CD4-positive, alpha-beta T cell (primary cell): ENCODE results near the gene KLHL3. TPM values are rescaled to one million over a fixed set of nuclear protein-coding genes. Genes with fewer than 3 reads are reported as not detected.

ENCODE experiments used
- ATAC-seq: fragments of 200-7000 bp; cut with Tn5 transposase; one replicate; pipeline ENCODE4 v1.10.0; 2022; ENCODE audit warnings: mild to moderate bottlenecking; ENCODE audit not compliant: poor library complexity
- CTCF ChIA-PET: fragments of 350-600 bp; sonication (Branson Sonifier 250); formaldehyde crosslinking; loops from one replicate; lab custom pipeline; 2021; ENCODE audit warnings: antibody characterized with exemption, inconsistent platforms; lab: Charles Lee
- POLR2A ChIA-PET: fragments of 350-600 bp; sonication (Branson Sonifier 250); formaldehyde crosslinking; loops from one replicate; lab custom pipeline; 2021; ENCODE audit warnings: antibody characterized with exemption, inconsistent platforms; lab: Charles Lee
- DNase-seq, 14 experiments: peaks; one replicate each; pipeline ENCODE4 v3.0.0-alpha.2; 2013 to 2020; ENCODE audit warnings: mixed read lengths in 2 of 14
- H3K27ac ChIP-seq, 2 donors: one replicate each; pipeline versions ENCODE4 v1.5.1 to v1.7.0; 2013; ENCODE audit warnings: low read length in 2 of 2, low read depth in 1 of 2, mild to moderate bottlenecking in 1 of 2
- H3K27me3 ChIP-seq, 2 experiments: 1 replicate in 1 of 2; 2 replicates in 1 of 2; pipeline versions ENCODE4 v1.6.1 to v1.7.0; 2013; ENCODE audit warnings: low read length in 2 of 2, control low read depth in 1 of 2, mild to moderate bottlenecking in 1 of 2, moderate library complexity in 1 of 2; ENCODE audit not compliant: insufficient read depth in 2 of 2, control insufficient read depth in 1 of 2
- H3K36me3 ChIP-seq: one replicate; pipeline ENCODE4 v1.6.1; 2013; ENCODE audit warnings: low read length, control low read depth; ENCODE audit not compliant: insufficient read depth
- H3K4me1 ChIP-seq: one replicate; pipeline ENCODE4 v1.6.1; 2013; ENCODE audit warnings: low read length, control low read depth; ENCODE audit not compliant: insufficient read depth
- H3K4me3 ChIP-seq: one replicate; pipeline ENCODE4 v1.5.1; 2013; ENCODE audit warnings: mild to moderate bottlenecking, low read length, moderate library complexity
- H3K9me3 ChIP-seq, 2 experiments: 1 replicate in 1 of 2; 2 replicates in 1 of 2; pipeline versions ENCODE4 v1.6.1 to v1.7.0; 2013; ENCODE audit warnings: low read length in 2 of 2, mild to moderate bottlenecking in 2 of 2, control low read depth in 1 of 2, moderate library complexity in 1 of 2; ENCODE audit not compliant: control insufficient read depth in 1 of 2, insufficient read depth in 1 of 2
- H3K27ac Mint-ChIP-seq: one replicate; pipeline ENCODE4 v1.8.0; 2020; ENCODE audit warnings: mixed read lengths
- H3K27me3 Mint-ChIP-seq: one replicate; pipeline ENCODE4 v1.8.0; 2021; ENCODE audit warnings: mixed read lengths
- H3K36me3 Mint-ChIP-seq: one replicate; pipeline ENCODE4 v1.8.0; 2021; ENCODE audit warnings: low read depth, mixed read lengths
- H3K4me1 Mint-ChIP-seq: one replicate; pipeline ENCODE4 v1.8.0; 2021; ENCODE audit warnings: low read depth, mixed read lengths
- H3K4me3 Mint-ChIP-seq: one replicate; pipeline ENCODE4 v1.8.0; 2020; ENCODE audit warnings: mild to moderate bottlenecking, mixed read lengths
- H3K9me3 Mint-ChIP-seq: one replicate; pipeline ENCODE4 v1.8.0; 2020; ENCODE audit warnings: mixed read lengths
- CTCF ChIP-seq: fragments of 200-600 bp; IDR thresholded peaks from one replicate; pipeline ENCODE4 v1.8.0; 2022; ENCODE audit warnings: antibody characterized with exemption, mild to moderate bottlenecking
- intact Hi-C, 2 experiments: fragments of 100-400 bp; cut with DNase I in 1 of 2; cut with micrococcal nuclease in 1 of 2; formaldehyde crosslinking; loops; one replicate each; pipeline versions ENCODE4 v1.15.1 to v1.9.0; 2023 to 2025; cut with DNase I, micrococcal nuclease
- total RNA-seq, 174 experiments: library from RNA in 2 of 174; stranded (reverse) in 2 of 174; gene quantifications; one replicate each; pipeline ENCODE4 v1.2.3 and lab custom pipeline; 2021 to 2026

KLHL3 gene
- total RNA-seq, 2 experiments from 2014 or later = 22.0 to 25.9 TPM

DNA sequence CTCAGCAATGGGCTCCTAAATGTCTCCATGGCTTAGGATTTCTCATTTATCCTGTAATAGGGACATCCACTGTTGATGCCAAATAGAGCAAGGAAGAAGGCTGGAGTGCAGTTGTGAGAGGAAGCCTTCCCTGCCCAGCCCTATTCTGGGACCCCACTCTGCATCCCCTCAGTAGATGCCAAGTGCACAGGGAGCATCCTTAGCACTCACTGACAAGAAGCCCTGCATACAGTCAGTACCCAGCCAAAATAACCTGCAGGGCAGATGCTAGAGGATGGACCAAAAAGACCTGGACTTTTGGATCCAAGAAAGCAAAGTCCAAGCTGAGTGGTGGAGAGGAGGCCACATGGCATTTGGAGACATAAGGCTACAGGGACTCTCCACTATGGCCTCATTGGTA lies 123.3 kb downstream of the KLHL3 start:
- no peak for TF ChIP-seq CTCF
- Histone ChIP-seq H3K36me3 (no peaks in the 10 kb centered on the region), H3K4me3 (no peak overlapping the region), H3K4me1 (no peaks in the 10 kb centered on the region), H3K27ac (no peak overlapping the region), H3K9me3 (no peaks in the 10 kb centered on the region), H3K27me3 (no peaks in the 10 kb centered on the region)
- H3K4me1 Mint-ChIP-seq = no peaks in the 10 kb centered on the region
- DNase-seq (no peak), ATAC-seq (no peak)
- H3K27ac Mint-ChIP-seq = no peak overlapping the region
- ChIA-PET CTCF (no interaction called here), POLR2A (no interaction called here)
- intact Hi-C loops = no loop called here
- H3K36me3 Mint-ChIP-seq = no peaks in the 10 kb centered on the region
- H3K27me3 Mint-ChIP-seq = peaks cover 8% of the 10 kb centered on the region
- no peaks in the 10 kb centered on the region for H3K9me3 Mint-ChIP-seq
- H3K4me3 Mint-ChIP-seq = no peak overlapping the region

GRCh38 chr5:137611794-137612435 lies 124.0 kb downstream of the KLHL3 start:
- H3K4me3 ChIP-seq = no peak overlapping the region
- TF ChIP-seq CTCF = no peak
- Mint-ChIP-seq H3K4me3 (no peak overlapping the region), H3K4me1 (no peaks in the 10 kb centered on the region), H3K9me3 (no peaks in the 10 kb centered on the region), H3K27ac (no peak overlapping the region), H3K36me3 (no peaks in the 10 kb centered on the region), H3K27me3 (peaks cover 8% of the 10 kb centered on the region)
- no peaks in the 10 kb centered on the region for H3K36me3 ChIP-seq
- no peaks in the 10 kb centered on the region for H3K27me3 ChIP-seq
- no peaks in the 10 kb centered on the region for H3K4me1 ChIP-seq
- intact Hi-C loops = no loop called here
- CTCF ChIA-PET = no interaction called here
- POLR2A ChIA-PET = no interaction called here
- ATAC-seq (no peak), DNase-seq (no peak)
- no peaks in the 10 kb centered on the region for H3K9me3 ChIP-seq
- no peak overlapping the region for H3K27ac ChIP-seq

- ATAC-seq (no peak), DNase-seq (no peak)
- Mint-ChIP-seq H3K27ac (no peak overlapping the region), H3K36me3 (no peaks in the 10 kb centered on the region), H3K27me3 (peaks cover 8% of the 10 kb centered on the region), H3K9me3 (no peaks in the 10 kb centered on the region), H3K4me3 (no peak overlapping the region), H3K4me1 (no peaks in the 10 kb centered on the region)
- POLR2A ChIA-PET = no interaction called here
- Histone ChIP-seq H3K4me1 (no peaks in the 10 kb centered on the region), H3K36me3 (no peaks in the 10 kb centered on the region), H3K9me3 (no peaks in the 10 kb centered on the region), H3K4me3 (no peak overlapping the region), H3K27ac (no peak overlapping the region), H3K27me3 (no peaks in the 10 kb centered on the region)
- no peak for TF ChIP-seq CTCF
- intact Hi-C loops = no loop called here
- CTCF ChIA-PET = no interaction called here
Observed at GRCh38 chr5:137611011-137611580, 124.8 kb downstream of the KLHL3 start.
